NCI-H2196 treated with DMSO at 0.1 percent for 48 hours (cell line): ENCODE data around the gene C16orf89.
"Not testable (repeated sequence)": the region's sequence is repeated elsewhere in the genome, so short reads cannot be mapped to it uniquely, and the experiment has no call there.

Source experiments
- DNase-seq: peaks from one replicate; lab custom pipeline; 2025; ENCODE audit not compliant: unreplicated experiment; lab: John Stamatoyannopoulos, UW

The C16orf89 gene

DNA sequence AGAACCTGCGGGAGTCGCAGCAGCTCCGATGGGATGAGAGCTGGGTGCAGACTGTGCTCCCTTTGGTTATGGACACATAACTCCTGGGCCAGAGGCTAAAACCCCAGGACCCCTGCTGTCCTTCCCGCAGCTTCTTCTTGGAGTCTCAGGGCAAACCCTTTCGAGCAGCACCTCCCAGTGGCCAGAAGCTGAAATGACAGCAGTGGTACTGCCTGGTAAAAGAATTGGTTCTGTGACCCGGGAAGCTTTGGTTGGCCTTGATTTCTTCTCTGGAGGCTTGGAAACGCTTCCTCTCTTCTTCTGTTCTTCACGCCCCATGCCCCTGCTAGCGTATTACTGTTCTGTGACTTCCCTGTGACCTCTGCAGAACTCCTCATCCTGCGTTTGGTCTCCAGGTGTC is 19.0 kb upstream of the C16orf89 start:
- DNase-seq = not testable (repeated sequence)

DNA sequence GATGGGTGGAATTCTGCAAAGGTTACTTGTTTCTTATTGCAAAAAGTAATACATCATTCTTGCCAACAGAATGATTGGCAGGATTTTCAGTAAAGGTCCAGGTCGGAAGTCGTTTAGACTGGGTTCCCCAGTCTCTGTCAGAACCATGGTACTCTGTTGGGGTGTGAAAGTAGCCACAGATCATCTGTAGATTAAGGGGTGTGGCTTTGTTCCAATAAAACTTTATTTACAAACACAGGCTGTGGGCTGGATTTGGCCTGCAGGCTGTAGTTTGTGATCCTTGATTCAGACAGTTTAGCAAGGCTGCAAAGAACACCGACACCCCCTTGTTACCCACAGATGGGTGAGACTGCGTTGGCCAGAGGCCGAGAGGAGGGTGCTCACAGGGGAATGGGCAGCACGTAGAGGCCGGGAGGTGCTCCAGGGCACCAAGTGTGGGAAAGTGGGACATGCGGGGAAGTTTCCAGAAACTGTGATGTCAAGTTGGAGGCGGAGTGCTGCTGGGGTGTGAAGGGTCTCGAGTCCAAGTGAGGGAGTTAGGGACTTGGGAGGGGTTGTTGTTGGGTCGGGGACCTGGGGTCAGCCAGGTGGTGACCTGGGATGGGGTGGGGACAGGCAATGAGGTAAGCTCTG is 18.5 kb upstream of the C16orf89 start:
- DNase-seq = not testable (repeated sequence)

DNA sequence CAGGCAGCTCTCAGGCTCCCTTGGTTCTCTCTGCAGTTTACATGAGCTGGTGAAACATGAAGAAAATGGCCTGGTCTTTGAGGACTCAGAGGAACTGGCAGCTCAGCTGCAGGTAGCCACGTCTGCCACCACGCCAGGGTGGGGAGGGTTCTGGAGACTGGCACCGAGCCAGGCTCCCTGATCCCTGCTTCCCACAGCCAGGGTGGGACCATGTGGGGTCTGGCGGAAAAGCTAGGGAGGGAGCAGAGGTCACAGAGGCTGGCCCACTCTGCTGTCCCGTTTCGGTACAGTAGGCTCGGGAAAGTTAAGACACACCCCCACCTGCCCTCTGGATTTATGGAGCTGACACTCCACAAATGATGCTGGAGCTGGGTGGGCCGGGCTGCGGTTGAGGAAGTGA is 17.9 kb upstream of the C16orf89 start:
- not testable (repeated sequence) for DNase-seq

DNA sequence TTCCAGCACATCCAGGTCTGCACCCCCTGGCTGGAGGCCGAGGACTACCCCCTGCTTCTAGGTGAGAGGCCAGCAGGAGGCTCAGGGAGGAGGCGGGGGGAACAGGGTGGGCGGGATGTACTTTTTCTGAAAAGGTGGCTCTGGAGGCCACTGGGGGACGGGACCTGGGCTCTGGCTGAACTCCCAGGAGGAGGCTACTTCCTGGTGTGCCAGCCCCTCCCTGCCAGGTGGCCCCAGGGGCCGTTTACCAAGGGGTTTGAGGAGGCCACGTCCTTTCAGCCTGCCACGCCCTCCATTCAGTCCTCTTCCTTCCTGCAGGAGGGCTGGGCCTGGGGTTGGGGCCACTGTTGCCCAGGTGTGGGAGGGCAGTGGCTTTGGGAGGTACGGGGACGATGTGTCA is 15.2 kb upstream of the C16orf89 start:
- DNase-seq = not testable (repeated sequence)

DNA sequence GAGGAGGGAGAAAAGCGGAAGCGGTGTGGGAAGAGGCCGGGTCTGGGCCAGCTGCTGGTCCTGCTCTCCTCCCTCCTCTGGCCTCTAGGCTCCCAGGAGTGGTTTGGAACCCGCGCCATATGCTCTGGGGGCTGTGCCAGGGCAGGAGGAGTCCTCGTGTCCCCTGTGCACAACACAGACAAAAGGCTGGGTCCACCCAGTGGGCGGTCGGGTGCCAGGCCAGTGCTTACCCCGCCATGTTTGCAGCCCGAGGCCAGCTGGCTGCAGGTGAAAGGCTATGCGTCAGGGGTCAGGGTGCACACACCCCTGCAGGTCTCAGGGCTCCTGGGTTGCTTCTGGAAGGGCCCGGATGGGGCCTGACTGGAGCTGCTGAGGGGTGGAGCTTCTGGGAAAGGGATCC is 14.7 kb upstream of the C16orf89 start:
- DNase-seq = not testable (repeated sequence)

DNA sequence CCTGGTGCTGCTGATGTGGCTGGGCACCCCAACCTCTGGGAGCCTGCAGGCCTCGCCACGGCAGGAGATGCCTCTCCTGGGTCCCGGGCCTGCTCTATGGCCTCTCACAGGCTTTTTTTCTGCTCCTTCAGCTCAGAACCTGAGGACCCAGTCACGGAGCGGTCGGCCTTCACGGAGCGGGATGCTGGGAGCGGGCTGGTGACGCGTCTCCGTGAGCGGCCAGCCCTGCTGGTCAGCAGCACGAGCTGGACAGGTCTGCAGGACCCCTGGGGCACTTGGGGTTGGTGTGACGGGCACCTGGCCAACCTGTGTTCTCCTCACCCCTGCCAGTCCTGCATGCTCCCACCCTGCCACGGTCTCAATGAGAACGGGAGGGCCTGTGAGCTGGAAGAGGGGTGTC is 12.9 kb upstream of the C16orf89 start:
- DNase-seq = no peak

DNA sequence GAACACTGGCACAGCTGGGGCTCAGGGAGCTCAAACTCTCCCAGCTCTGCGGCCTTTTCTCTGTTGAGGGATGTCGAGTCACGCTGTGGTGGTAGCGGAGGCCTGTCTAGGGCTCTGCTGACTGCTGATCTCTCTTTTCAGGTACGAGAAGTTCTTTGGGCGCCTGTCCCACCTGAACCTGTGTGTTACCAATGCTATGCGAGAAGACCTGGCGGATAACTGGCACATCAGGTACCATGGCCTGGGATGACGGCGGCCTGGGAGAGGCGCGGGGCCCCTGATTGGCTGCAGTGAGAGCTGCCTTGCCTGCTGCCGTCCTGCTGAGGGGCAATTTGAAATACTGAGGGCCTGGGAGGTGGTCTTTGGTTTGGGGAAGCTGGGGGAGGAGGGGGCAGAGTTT is 11.5 kb upstream of the C16orf89 start:
- no peak for DNase-seq

DNA sequence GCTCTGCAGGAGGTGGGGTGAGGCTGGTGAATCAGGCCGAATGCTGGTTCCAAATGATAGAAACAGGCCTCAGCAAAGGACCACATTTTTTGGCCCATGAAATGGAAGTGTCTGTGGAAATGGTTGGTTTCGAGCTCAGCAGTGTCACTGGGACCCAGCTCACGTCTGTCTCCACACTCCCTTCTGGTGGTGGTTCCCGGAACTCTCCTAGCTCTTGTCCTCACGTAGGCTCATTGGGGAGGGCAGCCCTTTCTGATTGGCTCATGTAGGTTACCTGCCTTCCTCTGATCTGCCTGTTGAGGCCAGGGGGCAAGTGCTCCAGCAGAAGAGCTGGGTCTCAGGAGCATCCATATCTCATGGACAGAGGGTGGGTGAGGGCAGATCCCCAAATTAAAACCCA is 9.9 kb upstream of the C16orf89 start:
- no peak for DNase-seq

DNA sequence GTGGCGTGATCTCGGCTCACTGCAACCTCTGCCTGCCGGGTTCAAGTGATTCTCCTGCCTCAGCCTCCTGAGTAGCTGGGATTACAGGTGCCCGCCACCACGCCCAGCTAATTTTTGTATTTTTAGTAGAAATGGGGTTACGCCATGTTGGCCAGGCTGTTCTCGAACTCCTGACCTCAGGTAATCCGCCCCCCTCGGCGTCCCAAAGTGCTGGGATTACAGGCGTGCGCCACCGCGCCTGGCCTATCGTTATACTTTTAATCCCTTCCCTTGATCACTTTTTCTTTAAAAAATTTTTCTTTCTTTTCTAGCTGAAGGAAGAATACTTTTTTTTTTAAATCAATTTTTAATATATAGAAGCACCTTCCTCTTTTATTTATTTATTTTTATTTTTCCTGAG is 8.0 kb upstream of the C16orf89 start:
- not testable (repeated sequence) for DNase-seq

DNA sequence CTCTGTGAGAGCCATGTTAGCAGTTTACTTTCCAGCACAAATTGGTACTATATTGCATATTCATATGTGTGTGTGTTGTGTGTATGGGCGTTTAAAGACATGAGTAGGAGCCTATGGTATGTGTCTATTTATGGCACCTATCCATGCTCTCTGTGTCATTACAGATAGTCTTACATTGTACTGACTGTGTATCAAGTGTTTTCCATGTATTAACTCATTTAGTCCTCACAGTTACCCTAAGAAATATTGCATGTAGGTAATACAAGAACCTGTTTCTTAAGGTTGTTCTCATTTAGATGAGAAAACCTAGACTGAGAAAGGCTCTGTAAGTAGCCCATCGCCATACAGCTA is 7.5 kb upstream of the C16orf89 start:
- DNase-seq = no peak

DNA sequence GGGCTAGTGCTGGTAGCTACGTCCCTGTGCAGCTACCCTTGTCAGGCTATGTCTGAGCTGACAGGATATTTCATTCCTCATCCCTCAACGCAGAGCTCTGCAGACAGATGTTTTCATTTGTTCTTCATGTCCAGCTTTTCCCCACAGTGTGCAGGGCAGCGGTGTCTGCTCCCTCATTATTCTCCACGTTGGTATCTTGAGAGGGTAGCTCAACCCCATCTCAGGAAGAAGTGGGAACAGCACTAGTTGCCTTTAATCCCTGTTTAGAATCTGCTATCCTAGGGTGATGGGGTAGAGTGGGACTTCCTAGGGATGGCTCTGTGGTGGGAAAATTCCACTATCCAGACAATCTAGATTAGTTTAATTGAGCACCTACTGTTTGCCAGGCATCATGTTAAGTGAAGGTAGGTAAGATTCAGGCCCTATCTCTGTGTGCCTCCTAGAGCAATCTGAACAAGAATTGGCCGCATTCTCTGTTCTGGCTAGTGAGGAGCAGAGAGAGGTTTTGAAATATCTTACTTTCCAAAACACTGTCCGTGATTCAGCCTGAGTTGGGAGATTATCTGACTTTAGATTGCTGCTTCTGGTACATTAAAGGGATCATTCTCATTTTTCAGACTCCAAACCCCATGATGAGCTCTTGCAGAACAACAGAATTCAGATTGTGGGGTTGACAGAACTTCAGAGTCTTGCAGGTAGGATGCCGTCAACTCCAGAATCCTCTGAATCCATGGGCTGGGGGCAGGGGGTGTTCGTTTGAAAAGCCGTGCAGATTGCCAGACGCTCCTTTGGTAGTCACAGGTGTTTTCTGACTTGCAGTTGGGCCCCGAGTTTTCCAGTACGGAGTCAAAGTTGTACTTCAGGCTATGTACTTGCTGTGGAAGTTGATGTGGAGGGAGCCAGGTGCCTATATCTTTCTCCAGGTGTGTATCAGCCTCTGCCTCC is 6.8 kb upstream of the C16orf89 start:
- no peak for DNase-seq

DNA sequence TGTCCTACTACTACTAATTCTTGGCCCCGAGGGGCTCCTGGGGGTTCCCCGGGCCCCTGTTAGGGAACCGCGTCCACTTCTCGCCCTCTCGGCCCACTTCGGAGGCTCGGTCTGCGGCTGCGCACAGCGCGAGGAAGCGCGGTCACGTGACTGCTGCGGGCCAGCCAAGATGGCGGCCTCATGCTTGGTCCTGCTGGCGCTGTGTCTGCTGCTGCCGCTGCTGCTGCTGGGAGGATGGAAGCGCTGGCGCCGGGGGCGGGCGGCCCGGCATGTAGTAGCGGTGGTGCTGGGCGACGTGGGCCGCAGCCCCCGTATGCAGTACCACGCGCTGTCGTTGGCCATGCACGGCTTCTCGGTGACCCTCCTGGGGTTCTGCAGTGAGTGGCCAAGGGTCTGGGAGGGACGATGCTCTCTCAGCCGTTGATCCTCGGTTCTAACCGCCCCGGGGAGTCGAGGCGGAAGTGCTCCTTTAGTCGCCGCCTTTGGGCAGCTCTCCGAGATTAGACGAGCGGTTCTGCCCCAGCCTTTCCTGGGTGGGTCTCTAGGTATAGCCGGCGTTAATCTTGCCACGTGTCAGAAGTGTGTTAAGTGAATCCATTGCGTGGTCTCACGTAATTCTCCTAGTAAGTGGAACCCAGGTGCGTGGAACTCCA is 6.1 kb upstream of the C16orf89 start, which contains the start of gene ALG1:
TSS of gene ALG1 (plus strand) at position 163 of the 653 bp plus-strand sequence. CDS start at position 170, 7 bp downstream.
- DNase-seq = peak; percentile 71

DNA sequence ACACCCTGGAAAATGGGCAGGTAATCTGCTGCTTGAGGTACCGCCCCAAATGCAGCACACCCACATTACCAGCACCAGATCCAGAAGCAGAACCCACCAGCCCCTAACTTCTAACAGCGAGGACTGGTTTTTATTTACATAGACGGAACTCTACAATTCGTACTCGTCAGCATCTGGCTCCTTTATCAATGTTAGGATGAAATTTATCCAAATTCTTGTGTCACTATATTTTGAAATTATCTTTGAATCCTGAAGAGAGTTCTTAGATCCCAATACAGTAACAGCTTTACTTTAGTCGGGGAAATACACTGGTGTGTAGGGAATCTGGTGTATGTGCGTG is 5.6 kb upstream of the C16orf89 start:
- no peak for DNase-seq

DNA sequence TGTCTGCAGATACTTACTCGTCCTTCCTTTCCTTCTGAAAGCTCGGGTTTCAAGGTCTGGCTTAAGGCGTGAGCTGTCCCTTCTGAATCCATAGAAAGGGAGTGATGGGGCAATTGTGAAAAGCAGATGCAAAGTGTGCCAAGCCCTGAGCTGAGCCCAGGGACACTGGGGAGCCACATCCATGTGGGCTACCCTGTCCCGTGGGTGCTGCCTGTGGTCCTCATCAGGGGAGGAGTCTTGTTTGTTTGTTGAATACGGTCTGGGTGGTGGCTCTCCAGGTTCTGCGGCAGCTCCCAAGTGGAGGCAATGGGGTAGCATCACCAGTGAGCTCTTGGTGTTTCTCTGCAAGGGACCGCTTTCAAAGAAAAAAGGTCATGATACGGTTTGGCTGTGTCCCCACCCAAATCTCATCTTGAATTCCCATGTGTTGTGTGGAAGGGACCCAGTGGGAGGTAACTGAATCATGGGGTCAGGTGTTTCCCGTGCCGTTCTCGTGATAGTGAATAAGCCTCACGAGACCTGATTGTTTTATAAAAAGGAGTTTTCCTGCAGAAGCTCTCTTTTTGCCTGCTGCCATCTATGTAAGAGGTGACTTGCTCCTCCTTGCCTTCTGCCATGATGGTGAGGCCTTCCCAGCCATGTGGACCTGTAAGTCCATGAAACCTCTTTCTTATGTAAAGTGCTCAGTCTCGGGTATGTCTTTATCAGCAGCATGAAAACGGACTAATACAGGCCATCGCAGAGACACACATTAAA is 4.9 kb upstream of the C16orf89 start:
- DNase-seq = no peak

DNA sequence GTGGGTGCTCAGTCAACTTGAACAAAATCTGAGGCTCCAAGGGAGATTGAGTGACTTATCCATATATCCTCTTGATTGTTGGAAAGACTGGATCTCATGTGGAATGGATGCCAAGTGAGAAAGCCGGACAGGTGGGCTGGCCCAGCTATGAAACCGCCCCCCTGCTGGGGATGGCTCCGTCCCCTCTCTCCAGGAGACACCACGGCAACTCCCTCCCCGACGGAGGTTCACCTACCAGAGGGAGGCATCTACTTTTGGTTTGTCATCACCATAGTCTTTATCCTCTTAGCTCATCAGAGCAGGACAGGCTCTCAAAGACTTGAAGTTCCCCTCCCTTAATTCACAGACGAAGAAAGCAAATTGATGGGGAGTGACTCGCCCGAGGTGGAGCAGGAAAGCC is 4.1 kb upstream of the C16orf89 start:
- no peak for DNase-seq

DNA sequence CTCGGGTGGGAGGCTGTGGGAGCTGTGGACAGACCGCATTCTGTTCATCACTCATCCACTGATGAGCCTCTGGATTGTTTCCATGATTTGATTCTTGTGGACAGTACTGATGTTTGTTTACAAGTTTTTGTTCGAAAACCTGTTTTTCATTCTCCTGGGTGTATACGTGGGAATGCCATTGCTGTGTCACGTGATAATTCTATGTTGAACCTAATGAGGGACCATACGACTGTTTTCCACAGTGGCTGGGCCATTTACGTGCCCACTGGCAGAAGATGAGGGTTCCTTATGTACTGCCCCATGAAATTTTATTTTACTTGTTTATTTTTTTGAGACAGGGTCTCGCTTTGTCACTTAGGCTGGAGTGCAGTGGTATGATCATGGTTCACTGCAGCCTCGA is 3.3 kb upstream of the C16orf89 start:
- no peak for DNase-seq

DNA sequence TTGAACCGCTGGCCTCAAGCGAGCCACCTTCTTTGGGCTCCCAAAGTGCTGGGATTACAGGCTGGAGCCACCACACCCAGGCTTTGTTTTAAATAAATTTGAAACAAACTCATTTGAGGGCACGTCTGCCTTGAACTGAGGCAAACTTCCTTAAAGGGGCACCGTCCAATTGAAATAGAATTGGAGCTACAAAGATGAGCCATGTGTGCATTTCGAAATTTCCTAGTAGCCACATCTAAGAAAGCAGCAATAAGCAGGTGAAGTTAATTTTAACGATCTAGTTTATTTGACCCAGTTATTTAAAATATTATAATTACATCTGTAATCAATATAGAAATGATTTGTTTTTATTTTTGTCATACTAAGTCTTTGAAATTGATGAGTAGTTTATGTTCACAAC is 755 bp upstream of the C16orf89 start:
- no peak for DNase-seq

DNA sequence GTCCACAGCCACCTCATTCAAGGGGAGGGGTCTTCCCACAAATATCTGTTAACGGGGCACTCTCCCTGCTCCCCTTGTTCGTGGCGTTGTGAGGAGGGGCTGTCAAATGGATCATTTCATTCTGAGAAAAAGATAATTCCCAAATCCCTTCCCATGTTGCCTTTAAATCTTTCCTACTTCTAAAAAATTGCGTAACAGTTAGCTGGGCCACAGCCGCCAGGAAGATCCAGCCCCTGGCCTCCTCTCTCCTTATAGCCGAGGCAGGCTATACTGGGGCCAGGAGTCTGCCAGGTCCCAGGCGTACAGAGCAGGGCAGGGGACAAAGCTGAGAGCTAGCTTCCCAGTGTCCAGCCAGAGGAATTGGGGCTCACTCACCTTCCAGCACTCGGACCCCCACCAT is 430 bp downstream of the C16orf89 start:
- no peak for DNase-seq

DNA sequence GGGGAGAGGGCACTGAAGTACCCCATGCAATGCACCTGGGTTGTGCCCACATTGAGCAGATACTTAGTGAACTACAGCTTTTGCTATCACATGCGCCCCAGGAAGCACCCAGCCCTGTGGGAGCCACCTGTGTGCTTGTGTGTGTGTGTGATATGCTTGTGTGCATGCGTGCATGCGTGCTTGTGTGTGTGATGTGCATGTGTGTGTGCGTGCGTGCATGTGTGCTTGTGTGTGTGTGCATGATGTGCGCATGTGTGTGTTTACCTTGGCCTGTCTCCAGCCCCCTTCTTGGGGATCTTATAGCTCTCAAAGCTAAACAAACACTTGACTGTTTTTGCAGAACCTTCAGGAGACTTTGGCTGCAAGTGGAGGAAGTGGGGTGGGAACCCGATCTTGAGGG is 841 bp downstream of the C16orf89 start:
- peak; percentile 19 for DNase-seq

DNA sequence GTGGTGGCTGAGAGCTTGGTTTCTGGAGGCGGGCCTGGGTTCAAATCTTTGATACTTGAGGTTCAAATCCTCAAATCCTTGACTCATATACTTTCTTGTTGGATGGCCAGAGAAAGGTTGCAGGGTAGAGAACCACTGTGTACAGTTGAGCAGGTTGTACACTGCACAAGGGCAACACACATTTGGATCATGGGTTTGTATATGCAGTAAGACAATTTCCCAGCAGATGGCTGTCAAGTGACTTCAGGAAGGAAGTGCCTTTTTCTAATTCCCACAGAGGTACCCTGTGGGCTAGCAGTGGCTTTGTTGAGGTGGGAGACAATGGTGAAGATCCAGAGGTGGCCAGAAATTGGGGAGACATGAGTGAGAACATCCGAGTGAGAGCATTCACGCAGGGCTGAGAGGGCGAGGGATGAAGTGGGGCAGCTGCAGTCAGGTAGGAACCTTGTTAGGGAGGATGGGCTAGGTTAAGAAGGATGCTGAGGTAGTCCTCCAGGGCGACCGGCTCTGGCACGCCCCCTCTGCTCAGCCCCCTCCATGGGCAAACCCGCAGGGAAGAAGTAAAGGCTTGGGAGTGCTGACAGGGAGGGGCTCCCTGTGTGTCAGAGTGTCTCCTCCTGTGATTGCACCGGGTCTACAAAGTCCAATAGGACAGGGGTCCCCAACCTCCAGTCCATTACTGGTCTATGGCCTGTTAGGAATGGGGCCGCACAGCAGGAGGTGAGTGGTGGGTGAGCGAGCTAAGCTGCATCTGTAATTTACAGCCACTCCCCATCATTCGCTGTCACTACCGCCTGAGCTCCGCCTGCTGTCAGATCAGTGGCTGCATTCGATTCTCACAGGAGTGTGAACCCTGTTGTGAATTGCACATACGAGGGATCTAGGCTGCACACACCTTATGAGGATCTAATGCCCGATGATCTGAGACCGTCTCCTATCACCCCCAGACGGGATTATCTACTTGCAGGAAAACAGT is 2.7 kb downstream of the C16orf89 start:
- no peak for DNase-seq
